K562 (cell line): ENCODE measurements around the gene PPRC1. TPM values are rescaled to one million over a fixed set of nuclear protein-coding genes. Genes with fewer than 3 reads are reported as not detected.

Experiments used
- ATAC-seq: fragments of 200-7000 bp; cut with Tn5 transposase; 3 replicates; pipeline ENCODE4 v1.9.1; 2020; ENCODE audit warnings: moderate library complexity
- BruUV-seq: library from RNA; stranded (reverse); fragments of 400-500 nt; replicated peaks from 2 replicates; lab custom pipeline; 2021; lab: Mats Ljungman, UMichigan
- CTCF ChIA-PET: fragments of 300-600 bp; formaldehyde crosslinking; extraction: SDS; loops from one replicate; lab custom pipeline; 2021; ENCODE audit warnings: low intra/inter-chr PET ratio; lab: Yijun Ruan, JAX
- POLR2A ChIA-PET: fragments of 300-600, 350-650 bp; sonication (Branson Sonifier 250); formaldehyde crosslinking; extraction: SDS; loops from one replicate; lab custom pipeline; 2021; ENCODE audit warnings: antibody characterized with exemption, inconsistent platforms; lab: Yijun Ruan, JAX
- DNase-seq, 4 experiments: peaks; one replicate each; pipeline versions ENCODE4 v3.0.0 to v3.0.0-alpha.2; 2011 to 2018; ENCODE audit warnings: low spot score in 3 of 4, mixed read lengths in 3 of 4; ENCODE audit errors: extremely low read depth in 1 of 4
- FAIRE-seq: peaks from 2 replicates; lab custom pipeline; 2011; peaks lifted over from hg19 to GRCh38; lab: Jason Lieb, UNC
- H2AFZ ChIP-seq: 2 replicates; pipeline ENCODE4 v1.6.0; 2011; ENCODE audit warnings: low read depth, low read length, control low read depth, inconsistent platforms
- H3K27ac ChIP-seq: fragments of 200-600 bp; 3 replicates; pipeline ENCODE4 v1.8.0; 2011; ENCODE audit warnings: low read depth, mild to moderate bottlenecking, control low read depth, inconsistent platforms, low read length, moderate library complexity, mixed read lengths; ENCODE audit errors: extremely low read depth
- H3K27me3 ChIP-seq, 2 experiments: fragments of 300-600 bp in 1 of 2; 2 replicates in 1 of 2; 3 replicates in 1 of 2; pipeline versions ENCODE4 v1.6.0 to v1.8.0; 2011; ENCODE audit warnings: inconsistent platforms in 2 of 2, low read length in 2 of 2, mild to moderate bottlenecking in 1 of 2, mixed read lengths in 1 of 2, moderate library complexity in 1 of 2; ENCODE audit not compliant: control insufficient read depth in 2 of 2, insufficient read depth in 2 of 2
- H3K36me3 ChIP-seq: fragments of 300-600 bp; 3 replicates; pipeline ENCODE4 v1.8.0; 2011; ENCODE audit warnings: mild to moderate bottlenecking, low read length, inconsistent platforms; ENCODE audit not compliant: control insufficient read depth, insufficient read depth
- H3K4me1 ChIP-seq, 2 experiments: fragments of 200-600 bp in 1 of 2; replicated peaks in 1 of 2; 2 replicates in 1 of 2; 3 replicates in 1 of 2; pipeline versions ENCODE4 v1.5.1 to v1.8.0; 2011; ENCODE audit warnings: inconsistent platforms in 2 of 2, low read length in 2 of 2, mild to moderate bottlenecking in 1 of 2, mixed read lengths in 1 of 2, moderate library complexity in 1 of 2; ENCODE audit not compliant: control insufficient read depth in 2 of 2, insufficient read depth in 2 of 2
- H3K4me2 ChIP-seq: 2 replicates; pipeline ENCODE4 v1.6.1; 2011; ENCODE audit warnings: low read length, control low read depth, inconsistent platforms, mixed read lengths; ENCODE audit not compliant: insufficient read depth
- H3K4me3 ChIP-seq: fragments of 200-600 bp; sonication (generic), shearing (Covaris generic); 2 replicates; pipeline ENCODE4 v1.5.1; 2016; ENCODE audit warnings: control low read depth, inconsistent platforms
- H3K79me2 ChIP-seq: fragments of 200-600 bp; 3 replicates; pipeline ENCODE4 v1.8.0; 2011; ENCODE audit warnings: low read length, inconsistent platforms; ENCODE audit not compliant: control insufficient read depth, insufficient read depth
- H3K9ac ChIP-seq, 2 experiments: 2 replicates each; pipeline versions ENCODE4 v1.6.0 to v1.6.1; 2011; ENCODE audit warnings: low read depth in 2 of 2, low read length in 2 of 2, control low read depth in 1 of 2, inconsistent platforms in 1 of 2, mild to moderate bottlenecking in 1 of 2, mixed read lengths in 1 of 2; ENCODE audit not compliant: insufficient read depth in 1 of 2
- H3K9me1 ChIP-seq: one replicate; pipeline ENCODE4 v1.6.0; 2011; ENCODE audit warnings: inconsistent platforms, mild to moderate bottlenecking, low read length, moderate library complexity; ENCODE audit not compliant: control insufficient read depth, insufficient read depth
- H3K9me3 ChIP-seq: replicated peaks from 2 replicates; pipeline ENCODE4 v1.5.1; 2011; ENCODE audit warnings: low read depth, low read length, inconsistent platforms; ENCODE audit not compliant: control insufficient read depth, insufficient read depth
- H4K20me1 ChIP-seq: replicated peaks from 2 replicates; pipeline ENCODE4 v1.6.1; 2011; ENCODE audit warnings: low read length, inconsistent platforms, mixed read lengths; ENCODE audit not compliant: control insufficient read depth, insufficient read depth
- CBX3 ChIP-seq, 2 experiments: IDR thresholded peaks; 1 replicate in 1 of 2; 2 replicates in 1 of 2; pipeline ENCODE4 v1.6.1; 2012; ENCODE audit warnings: inconsistent platforms in 2 of 2, low read length in 2 of 2, borderline replicate concordance in 1 of 2, control low read depth in 1 of 2
- CBX5 ChIP-seq: IDR thresholded peaks from 2 replicates; pipeline ENCODE4 v1.6.1; 2014; ENCODE audit warnings: low read depth, borderline replicate concordance
- POLR2AphosphoS5 ChIP-seq: IDR thresholded peaks from 2 replicates; pipeline ENCODE4 v1.6.1; 2011; ENCODE audit warnings: mild to moderate bottlenecking, low read depth, low read length, moderate library complexity; ENCODE audit not compliant: control insufficient read depth, insufficient read depth
- TRIM24 ChIP-seq, 2 experiments: fragments of 450-650 bp; IDR thresholded peaks; 2 replicates each; pipeline ENCODE4 v1.6.1; 2016
- TRIM28 ChIP-seq: fragments of 450-650 bp; IDR thresholded peaks from 2 replicates; pipeline ENCODE4 v1.6.1; 2017
- ZNF318 ChIP-seq, 2 experiments: fragments of 450-650 bp; IDR thresholded peaks; 2 replicates each; pipeline ENCODE4 v1.6.1; 2016; ENCODE audit warnings: mild to moderate bottlenecking in 2 of 2, borderline replicate concordance in 1 of 2, low read depth in 1 of 2, moderate library complexity in 1 of 2
- ZNF586 ChIP-seq: fragments of 450-650 bp; formaldehyde crosslinking; conservative IDR thresholded peaks from 2 replicates; pipeline ENCODE4 v1.4.0; 2020; ENCODE audit warnings: mild to moderate bottlenecking, moderate library complexity
- WGBS: fragments of 100-300 bp; shearing (Covaris generic); methylation state at CpG from one replicate; pipeline ENCODE4 v1.1.6; 2016; ENCODE audit warnings: low coverage, mixed read lengths; ENCODE audit not compliant: insufficient coverage; ENCODE audit errors: missing lambda C conversion rate; 5-methylcytosine and 5-hydroxymethylcytosine counted together
- in situ Hi-C: fragments of 300-500 bp; cut with MboI; formaldehyde crosslinking; loops from 4 replicates; pipeline ENCODE4 v1.15.0; 2018; ENCODE audit warnings: inconsistent platforms, mixed read lengths
- intact Hi-C: fragments of 100-400 bp; cut with micrococcal nuclease; formaldehyde crosslinking; loops from 2 replicates; pipeline ENCODE4 v1.14.2; 2022
- polyA plus RNA-seq, 8 experiments: library from polyadenylated mRNA; depleted of rRNA in 4 of 8; stranded (reverse) in 5 of 8; unstranded in 3 of 8; fragments of >200 nt; fragmentation: Nextera tagmentation in 2 of 8; fragmentation: Illumina TruSeq in 1 of 8; extraction: Ambion mirVana in 2 of 8; extraction: Trizol in 1 of 8; gene quantifications; 2 replicates each; pipeline versions ENCODE4 v1.2.1 to v1.2.3, GENCODE V29; 2011 to 2014; ENCODE audit warnings: inconsistent platforms in 1 of 8, missing spikeins in 1 of 8
- total RNA-seq, 7 experiments: library from RNA; depleted of rRNA in 6 of 7; stranded (reverse); fragments of >200 nt in 6 of 7; fragmentation: Illumina TruSeq in 2 of 7; extraction: Trizol in 2 of 7; gene quantifications; 2 replicates each; pipeline versions ENCODE4 v1.2.1 to v1.2.3, GENCODE V29; 2011 to 2021; ENCODE audit warnings: low replicate concordance in 1 of 7
- TF ChIP-seq, protein P1 (sequence below): fragments of 200-800 bp; sonication (Bioruptor generic); IDR thresholded peaks from 2 replicates; pipeline ENCODE4 v1.6.1; 2017; ENCODE audit warnings: missing genetic modification characterization, missing compliant biosample characterization
- TF ChIP-seq, protein P2 (sequence below), 2 experiments: fragments of 250-450 bp in 1 of 2; fragments of 450-650 bp in 1 of 2; sonication (Bioruptor Pico) in 1 of 2; IDR thresholded peaks; 2 replicates each; pipeline versions ENCODE4 v1.6.1 to v1.8.0; 2016 to 2021; ENCODE audit warnings: mild to moderate bottlenecking in 2 of 2, moderate library complexity in 2 of 2, missing compliant biosample characterization in 1 of 2, missing genetic modification characterization in 1 of 2
- TF ChIP-seq, protein P3 (sequence below): fragments of 450-650 bp; IDR thresholded peaks from 2 replicates; pipeline ENCODE4 v1.6.1; 2017; ENCODE audit warnings: mild to moderate bottlenecking, moderate library complexity

PPRC1 gene
- total and polyA plus RNA-seq, 9 of the 15 experiments (the other 6 are each of a cell fraction or from before 2014, with no cell fraction given), result 8.5 to 47.1 (median 16.2) TPM

DNA sequence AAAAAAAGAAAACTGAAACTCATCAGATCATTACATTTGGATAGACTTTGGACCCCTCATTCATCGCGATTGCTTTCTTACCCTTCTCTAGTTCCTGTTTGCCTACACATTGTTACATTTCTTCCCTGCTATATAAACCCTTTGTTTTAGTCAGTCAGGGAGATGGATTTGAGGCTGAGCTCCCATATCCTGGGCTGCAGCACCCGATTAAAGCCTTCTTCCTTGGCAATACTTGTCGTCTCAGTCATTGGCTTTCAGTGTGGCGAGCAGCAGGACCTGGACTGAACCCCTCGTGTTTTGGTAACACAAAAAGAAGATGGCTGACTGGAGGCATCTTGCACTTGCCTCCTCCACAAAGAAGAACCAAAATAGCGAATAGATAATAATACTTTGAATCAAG lies 59.1 kb downstream of the PPRC1 start:
- Histone ChIP-seq H4K20me1 (no peaks in the 10 kb centered on the region), H3K79me2 (no peaks in the 10 kb centered on the region), H3K9ac (no peak overlapping the region), H3K4me2 (no peak overlapping the region), H3K27me3 (peaks cover 0 to 2% of the 10 kb centered on the region in 2 experiments; a peak in 1 of 5 replicates), H2AFZ (no peak overlapping the region), H3K27ac (no peak overlapping the region), H3K9me1 (no peaks in the 10 kb centered on the region), H3K36me3 (no peaks in the 10 kb centered on the region), H3K9me3 (peaks cover 6% of the 10 kb centered on the region), H3K4me3 (no peak overlapping the region), H3K4me1 (no peaks in the 10 kb centered on the region)
- intact Hi-C loops, result no loop called here
- DNase-seq (no peak), ATAC-seq (no peak), FAIRE-seq (no peak)
- ChIA-PET CTCF (no interaction called here), POLR2A (no interaction called here)
- WGBS, result 6% methylated on average over 6 of the region's 7 CpGs
- in situ Hi-C loops, result no loop called here
- no TSS peak for BruUV-seq
- TF ChIP-seq ZNF586 (CRISPR knock-in tag), result no peak
- peak; percentile 86 for TF ChIP-seq TRIM28
- no peak for TF ChIP-seq ZNF318 (IDR thresholded peaks at IDR 0.05; ENCODE audit: borderline replicate concordance in 1 of 2, low read depth in 1 of 2)
- TF ChIP-seq, protein P1, sequence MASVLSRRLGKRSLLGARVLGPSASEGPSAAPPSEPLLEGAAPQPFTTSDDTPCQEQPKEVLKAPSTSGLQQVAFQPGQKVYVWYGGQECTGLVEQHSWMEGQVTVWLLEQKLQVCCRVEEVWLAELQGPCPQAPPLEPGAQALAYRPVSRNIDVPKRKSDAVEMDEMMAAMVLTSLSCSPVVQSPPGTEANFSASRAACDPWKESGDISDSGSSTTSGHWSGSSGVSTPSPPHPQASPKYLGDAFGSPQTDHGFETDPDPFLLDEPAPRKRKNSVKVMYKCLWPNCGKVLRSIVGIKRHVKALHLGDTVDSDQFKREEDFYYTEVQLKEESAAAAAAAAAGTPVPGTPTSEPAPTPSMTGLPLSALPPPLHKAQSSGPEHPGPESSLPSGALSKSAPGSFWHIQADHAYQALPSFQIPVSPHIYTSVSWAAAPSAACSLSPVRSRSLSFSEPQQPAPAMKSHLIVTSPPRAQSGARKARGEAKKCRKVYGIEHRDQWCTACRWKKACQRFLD (CRISPR knock-in tag), result no peak
- TF ChIP-seq, protein P2, sequence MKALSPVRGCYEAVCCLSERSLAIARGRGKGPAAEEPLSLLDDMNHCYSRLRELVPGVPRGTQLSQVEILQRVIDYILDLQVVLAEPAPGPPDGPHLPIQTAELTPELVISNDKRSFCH (CRISPR knock-in tag; IDR thresholded peaks at IDR 0.05), result no peak
- TF ChIP-seq, protein P2 (tag; IDR thresholded peaks at IDR 0.05), result no peak
- TF ChIP-seq POLR2AphosphoS5, result no peak
- peak; percentile 85 for TF ChIP-seq CBX5
- TF ChIP-seq TRIM24 (IDR thresholded peaks at IDR 0.05), result 0 out of 4 replicates have a peak, but pooled peaks of 1 of the 2 experiments have one; percentile 16
- TF ChIP-seq CBX3 (IDR thresholded peaks at IDR 0.05; ENCODE audit: borderline replicate concordance in 1 of 2, low read length in 2 of 2), result 0 out of 3 replicates have a peak, but pooled peaks of 1 of the 2 experiments have one; percentile 62
- TF ChIP-seq, protein P3, sequence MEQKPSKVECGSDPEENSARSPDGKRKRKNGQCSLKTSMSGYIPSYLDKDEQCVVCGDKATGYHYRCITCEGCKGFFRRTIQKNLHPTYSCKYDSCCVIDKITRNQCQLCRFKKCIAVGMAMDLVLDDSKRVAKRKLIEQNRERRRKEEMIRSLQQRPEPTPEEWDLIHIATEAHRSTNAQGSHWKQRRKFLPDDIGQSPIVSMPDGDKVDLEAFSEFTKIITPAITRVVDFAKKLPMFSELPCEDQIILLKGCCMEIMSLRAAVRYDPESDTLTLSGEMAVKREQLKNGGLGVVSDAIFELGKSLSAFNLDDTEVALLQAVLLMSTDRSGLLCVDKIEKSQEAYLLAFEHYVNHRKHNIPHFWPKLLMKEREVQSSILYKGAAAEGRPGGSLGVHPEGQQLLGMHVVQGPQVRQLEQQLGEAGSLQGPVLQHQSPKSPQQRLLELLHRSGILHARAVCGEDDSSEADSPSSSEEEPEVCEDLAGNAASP, result no peak
